SK-N-SH (cell line): Measurements from ENCODE around the gene HMG20A. TPM values are rescaled to one million over a fixed set of nuclear protein-coding genes. Genes with fewer than 3 reads are reported as not detected.

Source experiments
- CTCF ChIA-PET: fragments of 300-600, 350-600 bp; formaldehyde crosslinking; extraction: SDS; loops from one replicate; lab custom pipeline; 2021; lab: Yijun Ruan, JAX
- POLR2A ChIA-PET: fragments of 350-600 bp; sonication (Branson Sonifier 250); formaldehyde crosslinking; extraction: SDS; loops from one replicate; lab custom pipeline; 2020; ENCODE audit warnings: antibody characterized with exemption, inconsistent platforms; lab: Yijun Ruan, JAX
- DNase-seq: peaks from one replicate; pipeline ENCODE4 v3.0.0; 2012
- H2AFZ ChIP-seq: fragments of 200-600 bp; sonication (generic); 2 replicates; pipeline ENCODE4 v1.8.1; 2016; ENCODE audit warnings: antibody characterized with exemption, mild to moderate bottlenecking, low read depth
- H3F3A ChIP-seq: fragments of 200-600 bp; sonication (generic); replicated peaks from 2 replicates; pipeline ENCODE3; 2016; ENCODE audit warnings: antibody characterized with exemption, mild to moderate bottlenecking; ENCODE audit not compliant: insufficient read depth
- H3K27ac ChIP-seq, 2 experiments: fragments of 200-500 bp in 1 of 2; fragments of 200-600 bp in 1 of 2; sonication (Bioruptor generic) in 1 of 2; sonication (generic), shearing (Covaris generic) in 1 of 2; 2 replicates each; pipeline versions ENCODE4 v1.5.1 to v1.6.1; 2014 to 2016; ENCODE audit warnings: low read depth in 2 of 2, inconsistent platforms in 1 of 2, low read length in 1 of 2, mild to moderate bottlenecking in 1 of 2, mixed read lengths in 1 of 2
- H3K27me3 ChIP-seq: fragments of 200-600 bp; sonication (generic), shearing (Covaris generic); 2 replicates; pipeline ENCODE4 v1.6.1; 2016; ENCODE audit warnings: mixed run types; ENCODE audit not compliant: insufficient read depth
- H3K36me3 ChIP-seq, 2 experiments: fragments of 200-500 bp in 1 of 2; fragments of 200-600 bp in 1 of 2; sonication (Bioruptor generic) in 1 of 2; sonication (generic) in 1 of 2; replicated peaks in 1 of 2; 2 replicates each; pipeline versions ENCODE3 to v1.5.1; 2014 to 2016; ENCODE audit warnings: low read length in 1 of 2, mild to moderate bottlenecking in 1 of 2; ENCODE audit not compliant: insufficient read depth in 2 of 2, control insufficient read depth in 1 of 2
- H3K4me1 ChIP-seq, 2 experiments: fragments of 200-500 bp in 1 of 2; fragments of 200-600 bp in 1 of 2; sonication (Bioruptor generic) in 1 of 2; sonication (generic), shearing (Covaris generic) in 1 of 2; 2 replicates each; pipeline versions ENCODE4 v1.5.1 to v1.6.1; 2014 to 2016; ENCODE audit warnings: low read depth in 1 of 2, low read length in 1 of 2, mixed run types in 1 of 2; ENCODE audit not compliant: insufficient read depth in 2 of 2, control insufficient read depth in 1 of 2
- H3K4me2 ChIP-seq: fragments of 200-600 bp; sonication (generic), shearing (Covaris generic); 2 replicates; pipeline ENCODE4 v1.6.1; 2017; ENCODE audit warnings: mixed run types
- H3K4me3 ChIP-seq, 2 experiments: fragments of 200-500 bp in 1 of 2; fragments of 200-600 bp in 1 of 2; sonication (Bioruptor generic) in 1 of 2; sonication (generic), shearing (Covaris generic) in 1 of 2; 2 replicates each; pipeline versions ENCODE4 v1.5.1 to v1.8.1; 2014 to 2016; ENCODE audit warnings: low read depth in 2 of 2, inconsistent platforms in 1 of 2, low read length in 1 of 2, mild to moderate bottlenecking in 1 of 2, mixed read lengths in 1 of 2, moderate library complexity in 1 of 2
- H3K79me2 ChIP-seq: fragments of 200-600 bp; sonication (generic); 2 replicates; pipeline ENCODE4 v1.8.1; 2017; ENCODE audit warnings: mild to moderate bottlenecking; ENCODE audit not compliant: insufficient read depth
- H3K9ac ChIP-seq: fragments of 200-600 bp; sonication (generic); 2 replicates; pipeline ENCODE4 v1.6.1; 2017; ENCODE audit warnings: mixed run types
- H3K9me2 ChIP-seq: fragments of 200-600 bp; sonication (generic); 2 replicates; pipeline ENCODE4 v1.6.1; 2017; ENCODE audit warnings: mixed run types
- H3K9me3 ChIP-seq: fragments of 200-600 bp; sonication (generic); 2 replicates; pipeline ENCODE4 v1.6.1; 2017; ENCODE audit warnings: mixed run types, mild to moderate bottlenecking, moderate library complexity
- H4K20me1 ChIP-seq: fragments of 200-600 bp; sonication (generic); 2 replicates; pipeline ENCODE4 v1.6.1; 2017; ENCODE audit warnings: mild to moderate bottlenecking, mixed run types; ENCODE audit not compliant: insufficient read depth
- CHD2 ChIP-seq: fragments of 150-350 bp; IDR thresholded peaks from 2 replicates; pipeline ENCODE4 v1.6.1; 2018; ENCODE audit warnings: low read length; ENCODE audit not compliant: partially characterized antibody
- ELF1 ChIP-seq: IDR thresholded peaks from 2 replicates; pipeline ENCODE4 v1.4.0; 2012
- EP300 ChIP-seq, 2 experiments: IDR thresholded peaks; 2 replicates each; pipeline versions ENCODE4 v1.4.0 to v1.6.1; 2012; ENCODE audit warnings: borderline replicate concordance in 1 of 2, low read depth in 1 of 2, low read length in 1 of 2
- FOXJ3 ChIP-seq: sonication (generic); formaldehyde crosslinking; IDR thresholded peaks from 2 replicates; pipeline ENCODE4 v1.5.1; 2020; ENCODE audit warnings: mild to moderate bottlenecking, missing genetic modification reagents
- FOXM1 ChIP-seq: IDR thresholded peaks from 2 replicates; pipeline ENCODE4 v1.4.0; 2012; ENCODE audit warnings: low read depth, mild to moderate bottlenecking
- GATA2 ChIP-seq: sonication (generic); formaldehyde crosslinking; IDR thresholded peaks from 2 replicates; pipeline ENCODE4 v1.5.0; 2020; ENCODE audit warnings: mild to moderate bottlenecking, missing genetic modification reagents
- JUND ChIP-seq: IDR thresholded peaks from 2 replicates; pipeline ENCODE4 v1.4.0; 2012
- MXI1 ChIP-seq: IDR thresholded peaks from 2 replicates; pipeline ENCODE4 v1.6.1; 2012; ENCODE audit warnings: mild to moderate bottlenecking, low read depth, low read length, improper control_type of control experiment
- NFIC ChIP-seq: IDR thresholded peaks from 2 replicates; pipeline ENCODE4 v1.4.0; 2012; ENCODE audit warnings: borderline replicate concordance
- RAD21 ChIP-seq: IDR thresholded peaks from 2 replicates; pipeline ENCODE4 v1.6.1; 2012; ENCODE audit warnings: mild to moderate bottlenecking, low read length
- RFX5 ChIP-seq: IDR thresholded peaks from 2 replicates; pipeline ENCODE4 v1.6.1; 2012; ENCODE audit warnings: mild to moderate bottlenecking, improper control_type of control experiment, low read length
- RXRA ChIP-seq: IDR thresholded peaks from 2 replicates; pipeline ENCODE4 v1.4.0; 2012; ENCODE audit warnings: low read depth, mild to moderate bottlenecking, borderline replicate concordance
- TEAD4 ChIP-seq: IDR thresholded peaks from 2 replicates; pipeline ENCODE4 v1.4.0; 2012; ENCODE audit warnings: mild to moderate bottlenecking, borderline replicate concordance; ENCODE audit not compliant: insufficient read depth
- YY1 ChIP-seq: IDR thresholded peaks from 2 replicates; pipeline ENCODE4 v1.4.0; 2012; ENCODE audit warnings: low read depth, mild to moderate bottlenecking
- WGBS: methylation state at CpG from one replicate; pipeline ENCODE4 v1.1.6; 2017; ENCODE audit warnings: low lambda C conversion rate; 5-methylcytosine and 5-hydroxymethylcytosine counted together
- polyA plus RNA-seq, 3 experiments: library from polyadenylated mRNA; depleted of rRNA; stranded (reverse); fragments of >200 nt; gene quantifications; 2 replicates each; pipeline ENCODE4 v1.2.3, GENCODE V29; 2012
- TF ChIP-seq, protein P1 (sequence below): IDR thresholded peaks from 2 replicates; pipeline ENCODE4 v1.6.1; 2012; ENCODE audit warnings: mild to moderate bottlenecking, low read depth, low read length, moderate library complexity
- TF ChIP-seq, protein P2 (sequence below): IDR thresholded peaks from 2 replicates; pipeline ENCODE4 v1.4.0; 2012; ENCODE audit warnings: low read depth
- TF ChIP-seq, protein P3 (sequence below): fragments of 150-350 bp; IDR thresholded peaks from 2 replicates; pipeline ENCODE4 v1.6.1; 2016; ENCODE audit warnings: mild to moderate bottlenecking, low read depth, low read length
- TF ChIP-seq, protein P4 (sequence below): IDR thresholded peaks from 2 replicates; pipeline ENCODE4 v1.4.0; 2012; ENCODE audit warnings: low read depth, borderline replicate concordance
- TF ChIP-seq, protein P5 (sequence below): fragments of 150-350 bp; IDR thresholded peaks from 2 replicates; pipeline ENCODE4 v1.6.1; 2017; ENCODE audit warnings: antibody characterized with exemption, low read length, low read depth, borderline replicate concordance

The HMG20A gene
- polyA plus RNA-seq, 1 of the 3 experiments (the other 2 are of a cell fraction), result 27.7 TPM

DNA sequence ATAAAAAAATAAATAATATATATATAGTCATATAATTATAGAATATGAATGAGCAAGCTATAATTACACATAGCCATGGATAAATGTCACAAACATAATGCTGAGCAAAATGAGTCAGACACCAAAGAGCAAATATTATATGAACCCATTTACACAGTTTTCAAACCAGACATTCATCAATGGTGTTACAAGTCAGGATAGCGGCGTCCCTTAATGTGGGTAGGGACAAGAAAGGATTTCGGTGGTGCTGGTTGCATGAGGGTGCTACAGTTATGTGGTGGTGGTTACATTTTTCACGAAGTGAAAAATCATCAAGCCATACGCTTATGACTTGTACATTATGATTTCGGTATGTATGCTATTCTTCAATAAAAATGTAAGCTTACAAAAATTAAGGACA lies 100.5 kb downstream of the HMG20A start:
- POLR2A ChIA-PET, result no interaction called here

More for the DNA sequence above, 100.5 kb downstream of the HMG20A start:
- 83% methylated on average over 6 of the region's 6 CpGs for WGBS
- Histone ChIP-seq H3K79me2 (no peaks in the 10 kb centered on the region), H3F3A (no peaks in the 10 kb centered on the region), H2AFZ (no peak overlapping the region), H3K4me1 (no peaks in the 10 kb centered on the region; a peak in 2 of 4 replicates), H3K36me3 (no peaks in the 10 kb centered on the region), H3K27ac (no peak overlapping the region), H3K4me3 (no peak overlapping the region), H3K9me3 (no peaks in the 10 kb centered on the region), H3K27me3 (no peaks in the 10 kb centered on the region), H3K9me2 (no peaks in the 10 kb centered on the region), H3K9ac (no peak overlapping the region), H4K20me1 (no peaks in the 10 kb centered on the region), H3K4me2 (no peak overlapping the region)
- TF ChIP-seq TEAD4 (no peak), RXRA (no peak), MXI1 (no peak), NFIC (no peak), CHD2 (no peak), GATA2 (CRISPR knock-in tag) (no peak), FOXM1 (no peak), RAD21 (no peak), ELF1 (no peak), FOXJ3 (no peak), RFX5 (no peak), JUND (no peak), EP300 (IDR thresholded peaks at IDR 0.05; ENCODE audit: borderline replicate concordance in 1 of 2, low read depth in 1 of 2, low read length in 1 of 2) (no peak), YY1 (no peak)
- TF ChIP-seq, protein P1, sequence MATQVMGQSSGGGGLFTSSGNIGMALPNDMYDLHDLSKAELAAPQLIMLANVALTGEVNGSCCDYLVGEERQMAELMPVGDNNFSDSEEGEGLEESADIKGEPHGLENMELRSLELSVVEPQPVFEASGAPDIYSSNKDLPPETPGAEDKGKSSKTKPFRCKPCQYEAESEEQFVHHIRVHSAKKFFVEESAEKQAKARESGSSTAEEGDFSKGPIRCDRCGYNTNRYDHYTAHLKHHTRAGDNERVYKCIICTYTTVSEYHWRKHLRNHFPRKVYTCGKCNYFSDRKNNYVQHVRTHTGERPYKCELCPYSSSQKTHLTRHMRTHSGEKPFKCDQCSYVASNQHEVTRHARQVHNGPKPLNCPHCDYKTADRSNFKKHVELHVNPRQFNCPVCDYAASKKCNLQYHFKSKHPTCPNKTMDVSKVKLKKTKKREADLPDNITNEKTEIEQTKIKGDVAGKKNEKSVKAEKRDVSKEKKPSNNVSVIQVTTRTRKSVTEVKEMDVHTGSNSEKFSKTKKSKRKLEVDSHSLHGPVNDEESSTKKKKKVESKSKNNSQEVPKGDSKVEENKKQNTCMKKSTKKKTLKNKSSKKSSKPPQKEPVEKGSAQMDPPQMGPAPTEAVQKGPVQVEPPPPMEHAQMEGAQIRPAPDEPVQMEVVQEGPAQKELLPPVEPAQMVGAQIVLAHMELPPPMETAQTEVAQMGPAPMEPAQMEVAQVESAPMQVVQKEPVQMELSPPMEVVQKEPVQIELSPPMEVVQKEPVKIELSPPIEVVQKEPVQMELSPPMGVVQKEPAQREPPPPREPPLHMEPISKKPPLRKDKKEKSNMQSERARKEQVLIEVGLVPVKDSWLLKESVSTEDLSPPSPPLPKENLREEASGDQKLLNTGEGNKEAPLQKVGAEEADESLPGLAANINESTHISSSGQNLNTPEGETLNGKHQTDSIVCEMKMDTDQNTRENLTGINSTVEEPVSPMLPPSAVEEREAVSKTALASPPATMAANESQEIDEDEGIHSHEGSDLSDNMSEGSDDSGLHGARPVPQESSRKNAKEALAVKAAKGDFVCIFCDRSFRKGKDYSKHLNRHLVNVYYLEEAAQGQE, result no peak
- TF ChIP-seq, protein P2, sequence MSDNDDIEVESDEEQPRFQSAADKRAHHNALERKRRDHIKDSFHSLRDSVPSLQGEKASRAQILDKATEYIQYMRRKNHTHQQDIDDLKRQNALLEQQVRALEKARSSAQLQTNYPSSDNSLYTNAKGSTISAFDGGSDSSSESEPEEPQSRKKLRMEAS, result no peak
- TF ChIP-seq, protein P3, sequence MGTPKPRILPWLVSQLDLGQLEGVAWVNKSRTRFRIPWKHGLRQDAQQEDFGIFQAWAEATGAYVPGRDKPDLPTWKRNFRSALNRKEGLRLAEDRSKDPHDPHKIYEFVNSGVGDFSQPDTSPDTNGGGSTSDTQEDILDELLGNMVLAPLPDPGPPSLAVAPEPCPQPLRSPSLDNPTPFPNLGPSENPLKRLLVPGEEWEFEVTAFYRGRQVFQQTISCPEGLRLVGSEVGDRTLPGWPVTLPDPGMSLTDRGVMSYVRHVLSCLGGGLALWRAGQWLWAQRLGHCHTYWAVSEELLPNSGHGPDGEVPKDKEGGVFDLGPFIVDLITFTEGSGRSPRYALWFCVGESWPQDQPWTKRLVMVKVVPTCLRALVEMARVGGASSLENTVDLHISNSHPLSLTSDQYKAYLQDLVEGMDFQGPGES, result no peak
- TF ChIP-seq, protein P4, sequence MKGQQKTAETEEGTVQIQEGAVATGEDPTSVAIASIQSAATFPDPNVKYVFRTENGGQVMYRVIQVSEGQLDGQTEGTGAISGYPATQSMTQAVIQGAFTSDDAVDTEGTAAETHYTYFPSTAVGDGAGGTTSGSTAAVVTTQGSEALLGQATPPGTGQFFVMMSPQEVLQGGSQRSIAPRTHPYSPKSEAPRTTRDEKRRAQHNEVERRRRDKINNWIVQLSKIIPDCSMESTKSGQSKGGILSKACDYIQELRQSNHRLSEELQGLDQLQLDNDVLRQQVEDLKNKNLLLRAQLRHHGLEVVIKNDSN, result no peak
- TF ChIP-seq, protein P5, sequence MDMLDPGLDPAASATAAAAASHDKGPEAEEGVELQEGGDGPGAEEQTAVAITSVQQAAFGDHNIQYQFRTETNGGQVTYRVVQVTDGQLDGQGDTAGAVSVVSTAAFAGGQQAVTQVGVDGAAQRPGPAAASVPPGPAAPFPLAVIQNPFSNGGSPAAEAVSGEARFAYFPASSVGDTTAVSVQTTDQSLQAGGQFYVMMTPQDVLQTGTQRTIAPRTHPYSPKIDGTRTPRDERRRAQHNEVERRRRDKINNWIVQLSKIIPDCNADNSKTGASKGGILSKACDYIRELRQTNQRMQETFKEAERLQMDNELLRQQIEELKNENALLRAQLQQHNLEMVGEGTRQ, result no peak
- no peak for DNase-seq
- CTCF ChIA-PET, result interaction anchor here (1.3 to 2.6 kb wide), 3 partner anchors 22 to 300 kb away, joined by 3 to 10 read pairs (median 4); no protein-coding TSS in a partner anchor
